GM21381 (cell line): ENCODE data around the gene SIK3.

Experiments
- ATAC-seq: cut with Tn5 transposase; IDR thresholded peaks from one replicate; pipeline ENCODE4 v1.9.1; 2021; ENCODE audit warnings: mild to moderate bottlenecking, moderate library complexity; ENCODE audit not compliant: unreplicated experiment

The SIK3 gene

DNA sequence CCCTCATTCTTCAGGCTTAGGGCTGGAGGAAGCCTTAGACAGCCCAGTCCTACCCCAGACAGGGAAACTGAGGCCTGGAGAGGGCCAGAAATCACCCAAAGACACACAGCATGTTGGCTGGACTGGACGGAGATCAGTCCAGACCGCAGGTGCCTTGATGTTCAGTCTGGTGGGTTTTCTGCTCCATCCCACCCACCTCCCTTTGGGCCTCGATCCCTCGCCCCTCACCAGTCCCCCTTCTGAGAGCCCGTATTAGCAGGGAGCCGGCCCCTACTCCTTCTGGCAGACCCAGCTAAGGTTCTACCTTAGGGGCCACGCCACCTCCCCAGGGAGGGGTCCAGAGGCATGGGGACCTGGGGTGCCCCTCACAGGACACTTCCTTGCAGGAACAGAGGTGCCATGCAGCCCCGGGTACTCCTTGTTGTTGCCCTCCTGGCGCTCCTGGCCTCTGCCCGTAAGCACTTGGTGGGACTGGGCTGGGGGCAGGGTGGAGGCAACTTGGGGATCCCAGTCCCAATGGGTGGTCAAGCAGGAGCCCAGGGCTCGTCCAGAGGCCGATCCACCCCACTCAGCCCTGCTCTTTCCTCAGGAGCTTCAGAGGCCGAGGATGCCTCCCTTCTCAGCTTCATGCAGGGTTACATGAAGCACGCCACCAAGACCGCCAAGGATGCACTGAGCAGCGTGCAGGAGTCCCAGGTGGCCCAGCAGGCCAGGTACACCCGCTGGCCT lies 267.9 kb downstream of the SIK3 start:
- no peak for ATAC-seq

DNA sequence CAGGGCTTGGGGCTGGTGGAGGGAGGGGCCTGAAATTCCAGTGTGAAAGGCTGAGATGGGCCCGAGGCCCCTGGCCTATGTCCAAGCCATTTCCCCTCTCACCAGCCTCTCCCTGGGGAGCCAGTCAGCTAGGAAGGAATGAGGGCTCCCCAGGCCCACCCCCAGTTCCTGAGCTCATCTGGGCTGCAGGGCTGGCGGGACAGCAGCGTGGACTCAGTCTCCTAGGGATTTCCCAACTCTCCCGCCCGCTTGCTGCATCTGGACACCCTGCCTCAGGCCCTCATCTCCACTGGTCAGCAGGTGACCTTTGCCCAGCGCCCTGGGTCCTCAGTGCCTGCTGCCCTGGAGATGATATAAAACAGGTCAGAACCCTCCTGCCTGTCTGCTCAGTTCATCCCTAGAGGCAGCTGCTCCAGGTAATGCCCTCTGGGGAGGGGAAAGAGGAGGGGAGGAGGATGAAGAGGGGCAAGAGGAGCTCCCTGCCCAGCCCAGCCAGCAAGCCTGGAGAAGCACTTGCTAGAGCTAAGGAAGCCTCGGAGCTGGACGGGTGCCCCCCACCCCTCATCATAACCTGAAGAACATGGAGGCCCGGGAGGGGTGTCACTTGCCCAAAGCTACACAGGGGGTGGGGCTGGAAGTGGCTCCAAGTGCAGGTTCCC lies 268.6 kb downstream of the SIK3 start, which contains the start of gene APOC3:
Gene APOC3 (plus strand): TSS at position 383 of the 659 bp plus-strand sequence. CDS start 676 bp downstream, outside the sequence.
- no peak for ATAC-seq

DNA sequence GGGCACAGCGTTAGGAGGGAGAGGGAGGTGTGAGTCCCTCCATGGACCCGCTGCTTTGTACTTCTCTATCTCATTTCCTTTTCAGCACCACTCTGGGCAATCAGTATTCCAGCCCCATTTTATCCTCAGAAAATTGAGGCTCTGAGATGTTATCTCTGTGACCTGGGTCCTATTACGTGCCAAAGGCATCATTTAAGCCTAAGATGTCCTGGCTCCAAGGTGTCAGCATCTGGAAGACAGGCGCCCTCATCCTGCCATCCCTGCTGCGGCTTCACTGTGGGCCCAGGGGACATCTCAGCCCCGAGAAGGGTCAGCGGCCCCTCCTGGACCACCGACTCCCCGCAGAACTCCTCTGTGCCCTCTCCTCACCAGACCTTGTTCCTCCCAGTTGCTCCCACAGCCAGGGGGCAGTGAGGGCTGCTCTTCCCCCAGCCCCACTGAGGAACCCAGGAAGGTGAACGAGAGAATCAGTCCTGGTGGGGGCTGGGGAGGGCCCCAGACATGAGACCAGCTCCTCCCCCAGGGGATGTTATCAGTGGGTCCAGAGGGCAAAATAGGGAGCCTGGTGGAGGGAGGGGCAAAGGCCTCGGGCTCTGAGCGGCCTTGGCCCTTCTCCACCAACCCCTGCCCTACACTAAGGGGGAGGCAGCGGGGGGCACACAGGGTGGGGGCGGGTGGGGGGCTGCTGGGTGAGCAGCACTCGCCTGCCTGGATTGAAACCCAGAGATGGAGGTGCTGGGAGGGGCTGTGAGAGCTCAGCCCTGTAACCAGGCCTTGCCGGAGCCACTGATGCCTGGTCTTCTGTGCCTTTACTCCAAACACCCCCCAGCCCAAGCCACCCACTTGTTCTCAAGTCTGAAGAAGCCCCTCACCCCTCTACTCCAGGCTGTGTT lies 269.4 kb downstream of the SIK3 start:
- no peak for ATAC-seq

DNA sequence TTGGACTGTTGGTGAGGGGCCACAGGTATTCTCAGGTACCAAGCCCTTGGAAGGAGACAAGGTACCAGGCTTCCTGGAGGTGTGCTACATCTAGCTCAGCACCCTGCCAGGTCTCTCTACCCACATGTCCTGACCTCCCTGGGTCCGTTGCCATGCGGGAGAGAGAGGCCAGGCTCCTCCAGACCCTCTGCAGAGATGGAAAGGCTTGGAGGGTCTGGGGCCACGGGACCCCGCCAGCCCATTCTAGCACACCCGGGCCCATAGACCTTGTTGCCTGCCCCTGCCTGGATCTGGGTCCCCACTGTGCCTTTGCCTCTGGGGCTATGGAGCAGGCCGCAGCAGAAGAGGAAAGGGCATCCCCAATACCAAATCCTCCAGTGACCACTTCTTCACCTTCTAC lies 270.8 kb downstream of the SIK3 start:
- ATAC-seq = no peak

DNA sequence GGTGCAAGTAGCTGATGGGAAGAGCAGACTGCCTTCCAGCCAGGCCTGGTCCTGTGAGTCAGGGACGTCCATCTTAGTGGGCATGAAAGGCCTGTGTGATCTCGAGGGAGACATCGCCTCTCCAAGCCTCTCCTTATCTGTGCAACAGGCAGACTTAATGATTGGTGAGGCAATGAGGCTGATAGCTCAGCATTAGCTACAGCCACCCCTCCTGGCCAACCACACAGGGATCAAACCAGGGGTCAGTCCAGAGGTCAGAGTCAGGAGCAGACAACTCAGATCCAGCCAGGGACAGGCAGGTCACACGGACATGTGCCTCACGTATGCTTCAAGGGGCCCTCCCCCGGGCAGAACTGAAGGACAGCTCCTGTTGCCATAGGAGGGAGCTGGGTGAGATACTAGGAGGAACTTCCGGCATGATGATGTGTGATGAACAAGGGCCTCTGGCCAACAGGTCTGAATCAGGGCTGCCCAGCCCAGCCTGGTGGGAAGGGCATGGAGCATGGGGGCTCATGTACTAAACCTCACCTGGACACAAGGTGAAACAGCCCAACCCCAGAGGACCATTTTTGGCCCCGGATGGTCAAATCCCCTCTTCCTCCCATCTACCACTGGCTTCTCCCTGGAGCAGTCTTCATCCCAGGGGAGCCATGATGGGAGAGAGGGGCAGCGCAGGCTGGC lies 271.3 kb downstream of the SIK3 start:
- ATAC-seq = no peak

DNA sequence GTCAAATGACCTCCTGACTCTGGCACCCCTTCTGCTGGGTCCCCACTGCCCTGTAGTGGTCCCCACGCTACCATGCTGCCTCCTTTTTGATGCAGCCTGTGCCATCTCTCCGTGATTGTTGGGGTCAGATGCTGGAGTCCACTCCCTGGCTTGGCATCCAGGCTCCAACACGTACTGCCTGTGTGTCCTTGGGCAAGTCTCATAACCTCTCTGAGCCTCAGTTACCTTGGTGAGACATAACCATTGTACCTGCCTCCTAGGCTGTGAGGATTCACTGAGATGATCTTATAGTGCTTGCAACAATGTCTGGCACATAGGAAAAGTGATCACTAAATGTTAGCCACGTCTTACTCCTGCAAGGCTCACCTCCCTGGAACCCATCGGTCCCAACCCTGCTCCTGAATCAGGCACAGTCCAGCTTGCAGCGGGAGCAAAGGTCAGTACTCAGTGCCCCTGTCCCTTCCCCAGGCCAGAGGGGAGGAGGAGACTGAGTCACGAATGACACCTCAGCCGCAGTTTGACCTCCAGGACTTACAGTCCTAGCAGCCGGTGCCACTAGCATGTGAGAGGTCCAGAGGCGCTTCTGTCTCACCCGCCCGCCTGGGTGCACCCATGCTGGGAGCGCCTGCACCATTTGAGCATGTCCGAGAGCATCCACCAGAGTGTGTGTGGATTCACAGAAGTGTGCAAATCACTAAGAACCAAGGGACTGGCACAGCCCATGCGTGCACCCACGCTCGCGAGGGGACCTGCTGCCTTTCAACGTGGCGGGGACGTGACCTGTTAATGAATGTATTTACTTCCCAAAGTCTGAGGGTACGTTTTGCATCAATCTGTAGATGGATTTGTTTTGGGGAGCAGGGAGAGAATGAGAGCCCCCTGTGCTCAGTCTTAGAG lies 272.1 kb downstream of the SIK3 start:
- no peak for ATAC-seq

DNA sequence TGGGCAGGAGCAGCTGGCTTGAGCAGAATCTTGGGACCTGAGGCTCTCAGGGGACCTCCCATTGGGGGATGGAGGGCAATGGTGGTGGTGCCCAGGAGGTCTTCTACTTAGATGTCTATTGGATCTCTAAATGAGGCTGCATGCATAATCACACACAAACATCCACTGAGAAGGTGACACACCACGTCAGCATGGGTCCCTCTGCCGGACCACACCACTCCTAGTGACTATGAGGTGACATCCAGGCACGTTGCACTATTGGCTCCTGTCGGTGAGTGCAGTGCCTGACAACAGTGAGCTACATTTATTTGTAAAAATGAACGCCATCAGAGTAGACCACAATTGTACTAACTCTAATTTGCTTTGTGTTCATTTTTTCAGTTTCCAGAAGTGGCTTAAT lies 272.8 kb downstream of the SIK3 start:
- no peak for ATAC-seq

DNA sequence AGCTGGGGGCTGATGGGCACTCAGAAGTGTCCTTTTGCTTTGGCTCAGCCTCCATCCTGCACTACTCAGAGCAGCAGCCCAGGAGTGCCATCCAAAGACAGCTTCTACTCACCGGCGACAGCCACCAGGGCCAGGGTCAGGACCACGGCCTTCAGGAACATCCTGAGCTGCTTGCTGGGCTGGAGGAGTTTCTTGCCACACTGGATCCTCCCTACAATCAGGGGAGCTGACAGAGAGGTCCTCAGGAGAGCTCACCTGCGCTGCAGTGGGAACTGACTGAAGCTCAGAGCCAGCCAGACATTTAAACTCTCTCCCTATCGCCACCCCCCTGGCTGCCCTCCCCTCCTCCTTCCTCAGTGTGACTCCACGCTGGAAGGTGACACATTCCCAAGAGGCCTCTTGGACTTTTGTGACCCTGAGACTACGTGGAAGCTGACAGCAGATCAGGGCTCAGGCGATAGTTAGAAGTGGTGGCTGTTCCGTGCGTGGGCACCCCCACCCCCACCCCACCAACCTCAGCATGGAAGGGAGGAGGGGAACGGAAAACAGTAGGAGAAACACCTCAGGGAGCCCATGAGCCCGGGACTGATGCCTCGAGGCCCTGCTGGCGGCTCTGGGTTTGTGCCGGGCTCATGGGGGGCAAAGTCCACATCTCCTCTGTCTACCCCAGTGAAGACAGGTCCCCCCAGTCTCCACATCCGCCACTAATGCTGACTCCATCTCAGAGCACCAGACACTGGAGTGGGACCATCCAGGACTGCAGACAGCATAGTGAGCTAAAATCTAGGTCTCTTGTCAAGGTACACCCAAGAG lies 275.0 kb downstream of the SIK3 start, which contains the start of gene APOA4:
Gene APOA4 (minus strand): TSS at position 274 of the 813 bp plus-strand sequence. CDS start 113 bp downstream, at position 161.
- no peak for ATAC-seq

DNA sequence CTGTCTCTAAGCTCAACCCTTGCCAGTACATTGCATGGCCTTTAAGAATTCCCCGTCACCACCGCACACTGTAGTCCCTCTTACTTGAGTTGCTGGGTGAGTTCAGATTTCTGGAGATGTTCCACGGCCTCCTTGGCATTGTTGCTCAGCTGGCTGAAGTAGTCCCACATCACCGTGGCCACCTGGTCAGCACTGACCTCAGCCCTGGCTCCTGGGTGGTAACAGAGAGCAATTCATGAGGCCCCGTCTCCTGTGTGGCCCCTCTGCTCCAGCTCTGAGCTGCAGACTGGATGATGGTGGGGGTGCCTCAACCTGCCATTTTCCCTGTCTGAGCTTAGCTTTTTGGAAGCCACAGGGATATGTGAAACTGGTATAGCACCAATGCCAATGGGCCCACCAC lies 275.7 kb downstream of the SIK3 start:
- ATAC-seq = no peak

DNA sequence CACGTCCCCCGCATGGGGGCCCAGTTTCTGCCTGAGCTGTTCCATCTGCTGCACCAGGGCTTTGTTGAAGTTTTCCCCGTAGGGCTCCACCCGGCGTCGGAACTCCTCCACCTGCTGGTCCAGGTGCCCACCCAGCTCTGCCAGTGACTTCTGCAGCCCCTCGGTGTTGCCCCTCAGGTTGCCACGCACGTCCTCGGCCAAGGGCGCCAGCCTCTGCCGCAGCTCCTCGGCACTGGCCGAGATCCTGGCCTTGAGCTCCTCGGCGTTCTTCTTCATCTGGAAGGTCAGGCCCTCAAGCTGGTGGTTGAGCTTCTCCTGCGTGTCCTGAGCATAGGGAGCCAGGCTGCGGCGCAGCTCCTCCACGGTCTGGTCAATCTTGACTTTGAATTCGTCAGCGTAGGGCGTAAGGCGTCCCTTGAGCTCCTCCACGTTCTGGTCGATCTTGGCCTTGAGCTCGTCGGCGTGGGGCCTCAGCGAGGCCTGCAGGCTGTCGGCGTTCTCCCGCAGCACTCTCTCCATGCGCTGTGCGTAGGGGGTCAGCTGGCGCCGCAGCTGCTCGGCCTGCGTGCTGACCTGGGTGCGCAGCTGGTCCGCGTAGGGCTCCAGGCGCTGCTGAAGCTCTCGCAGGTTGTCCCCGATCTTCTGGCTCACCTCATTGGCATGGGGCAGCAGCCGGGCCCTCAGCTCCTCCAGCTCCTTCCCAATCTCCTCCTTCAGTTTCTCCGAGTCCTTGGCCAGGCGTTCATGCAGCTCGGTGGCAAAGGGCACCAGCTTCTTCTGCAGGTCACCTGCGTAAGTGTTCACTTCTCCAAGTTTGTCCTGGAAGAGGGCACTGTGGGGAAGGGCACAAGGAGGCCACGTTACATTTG lies 276.9 kb downstream of the SIK3 start:
- ATAC-seq = no peak

DNA sequence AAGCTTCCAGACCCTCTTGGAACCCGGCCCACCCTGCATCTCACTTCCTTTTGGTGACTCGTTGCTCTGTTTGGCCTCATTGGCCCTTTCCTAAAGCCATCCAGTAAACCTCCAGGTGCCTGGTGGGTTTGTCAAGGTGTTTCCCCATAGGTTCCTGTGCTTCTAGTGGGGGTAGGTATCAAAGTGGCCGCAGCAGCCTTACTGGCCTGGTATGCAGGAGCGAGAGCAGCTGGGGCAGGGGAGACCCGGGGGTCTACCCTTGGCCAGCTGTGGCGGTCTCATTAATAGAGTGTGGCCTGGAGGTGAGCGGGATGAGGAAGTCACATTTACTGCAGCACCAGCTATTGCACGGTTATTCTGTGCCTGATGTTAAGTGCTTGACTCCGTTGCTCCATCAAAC lies 279.2 kb downstream of the SIK3 start:
- ATAC-seq = no peak

DNA sequence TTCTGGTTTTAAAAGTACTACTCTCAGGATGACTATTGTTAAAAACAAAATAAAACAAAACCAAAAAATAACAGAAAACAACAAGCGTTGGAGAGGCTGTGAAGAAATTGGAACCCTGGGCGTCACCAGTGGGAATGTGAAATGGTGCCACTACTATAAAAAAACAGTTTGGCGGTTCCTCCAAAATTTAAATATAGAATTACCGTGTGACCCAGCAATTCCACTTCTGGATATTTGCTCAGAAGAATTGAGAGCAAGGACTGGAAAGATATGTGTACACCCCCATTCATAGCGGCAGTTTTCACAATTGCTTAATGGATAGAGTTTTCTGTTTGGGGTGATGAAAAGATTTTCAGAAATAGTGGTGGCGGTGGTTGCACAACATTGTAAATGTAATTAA lies 283.7 kb downstream of the SIK3 start:
- no peak for ATAC-seq

DNA sequence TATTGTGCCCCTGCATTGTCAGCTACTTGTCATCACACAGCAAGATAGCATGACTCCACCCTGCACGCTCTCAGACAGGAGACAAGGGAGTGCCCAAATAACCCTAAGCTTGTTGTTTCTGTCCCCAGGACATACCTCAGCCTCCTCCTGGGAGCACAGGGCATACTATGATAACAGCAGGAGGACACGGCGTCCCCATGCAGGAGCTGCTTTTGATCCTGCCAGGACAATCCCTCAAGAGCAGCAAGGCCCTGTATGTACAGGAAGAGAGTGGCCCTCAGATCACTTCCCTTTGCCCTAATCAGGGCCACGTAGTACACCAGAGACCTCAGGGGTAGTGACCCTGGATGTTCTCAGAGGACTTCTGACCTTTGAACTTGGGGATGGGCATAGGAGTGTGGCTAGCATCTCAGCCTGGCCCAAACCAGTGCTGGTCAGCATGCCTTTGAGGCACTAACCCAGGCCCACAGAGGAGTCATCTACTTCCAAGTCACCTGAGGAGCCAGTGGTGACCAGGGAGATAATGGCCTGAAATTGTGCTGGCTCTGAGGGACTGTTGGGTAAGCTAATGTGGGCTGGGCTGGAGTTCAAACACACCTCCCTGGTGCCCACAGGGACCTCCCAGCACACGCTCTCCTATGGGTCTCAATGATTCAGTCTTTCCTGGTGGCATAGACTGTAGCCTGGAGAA lies 284.3 kb downstream of the SIK3 start:
- no peak for ATAC-seq

DNA sequence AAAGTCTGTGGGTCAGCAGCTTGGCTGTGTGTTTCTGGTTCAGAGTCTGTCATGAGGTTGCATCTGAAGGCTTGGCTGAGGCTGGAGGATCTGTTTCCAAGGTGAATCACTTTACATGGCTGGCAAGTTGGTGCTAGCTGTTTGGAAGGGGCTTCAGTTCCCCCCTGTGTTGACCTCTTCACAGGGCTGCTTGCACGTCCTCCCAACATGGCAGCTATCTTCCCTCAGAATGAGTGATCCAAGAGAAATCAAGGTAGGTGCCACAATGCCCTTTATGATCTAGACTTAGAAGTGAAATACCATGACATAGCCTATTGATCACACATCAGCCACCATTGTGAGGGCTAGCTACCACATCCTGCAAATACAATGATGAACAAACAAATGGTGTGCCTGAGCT lies 285.1 kb downstream of the SIK3 start:
- ATAC-seq = no peak

DNA sequence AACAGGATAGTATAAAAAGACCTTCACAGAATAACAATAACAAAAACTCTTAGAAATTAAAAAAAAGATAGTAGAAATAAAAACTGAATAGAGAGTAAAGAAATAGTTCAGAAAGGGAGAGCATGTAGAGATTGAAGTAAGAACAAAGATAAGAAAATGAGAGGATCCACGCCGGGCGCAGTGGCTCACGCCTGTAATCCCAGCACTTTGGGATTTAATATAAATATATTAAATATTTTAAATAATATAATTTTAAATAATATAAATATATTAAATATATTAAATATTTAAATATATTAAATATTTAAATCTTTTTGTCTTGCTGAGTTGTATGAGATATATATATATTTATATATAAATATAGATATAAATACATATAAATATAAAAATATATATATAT lies 286.1 kb downstream of the SIK3 start:
- no peak for ATAC-seq

DNA sequence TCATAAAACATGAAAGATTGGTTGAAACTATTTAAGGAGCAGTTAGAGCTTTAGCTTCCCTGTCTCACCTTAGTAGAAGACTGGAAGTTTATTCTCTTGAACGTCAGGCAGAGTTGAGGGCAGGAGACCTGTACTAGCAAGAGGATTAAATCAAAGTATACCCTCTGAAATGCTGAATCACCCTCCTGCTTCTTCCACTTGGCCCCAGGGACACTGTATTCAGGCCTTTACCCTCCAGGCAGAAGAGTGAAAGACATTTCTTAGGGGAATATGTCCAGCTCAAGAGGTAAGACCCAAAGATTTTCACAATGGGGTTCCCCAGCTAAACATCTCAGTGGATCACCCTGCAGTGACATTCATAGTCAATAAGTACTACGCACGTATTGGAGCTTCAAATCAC lies 287.0 kb downstream of the SIK3 start:
- no peak for ATAC-seq
